Progenitor cell of endocrine pancreas (in vitro differentiated cells): ENCODE results near the gene DGKI. TPM values are rescaled to one million over a fixed set of nuclear protein-coding genes. Genes with fewer than 3 reads are reported as not detected.

ENCODE experiments used
- DNase-seq: peaks from one replicate; pipeline ENCODE4 v3.0.0; 2021; ENCODE audit warnings: low spot score; ENCODE audit not compliant: unreplicated experiment
- H3K27ac Mint-ChIP-seq: 2 replicates; pipeline ENCODE4 v1.8.0; 2021; ENCODE audit warnings: mild to moderate bottlenecking, moderate library complexity, mixed read lengths
- H3K27me3 Mint-ChIP-seq: 2 replicates; pipeline ENCODE4 v1.8.0; 2021; ENCODE audit warnings: mixed read lengths
- H3K36me3 Mint-ChIP-seq: 2 replicates; pipeline ENCODE4 v1.8.0; 2022; ENCODE audit warnings: mixed read lengths; ENCODE audit not compliant: insufficient read depth
- H3K4me1 Mint-ChIP-seq: 2 replicates; pipeline ENCODE4 v1.8.0; 2021; ENCODE audit warnings: low read depth, mixed read lengths
- H3K4me3 Mint-ChIP-seq: 2 replicates; pipeline ENCODE4 v1.8.0; 2021; ENCODE audit warnings: low read depth, mild to moderate bottlenecking, moderate library complexity, mixed read lengths
- H3K9me3 Mint-ChIP-seq: 2 replicates; pipeline ENCODE4 v1.8.0; 2021; ENCODE audit warnings: low read depth, mixed read lengths
- total RNA-seq: library from RNA; stranded (reverse); gene quantifications from 2 replicates; pipeline ENCODE4 v1.2.1, GENCODE V29; 2021
- TF ChIP-seq, protein P1 (sequence below): fragments of 200-600 bp; sonication (generic); IDR thresholded peaks from one replicate; pipeline ENCODE4 v1.5.0; 2021; ENCODE audit warnings: antibody characterized with exemption, mild to moderate bottlenecking; ENCODE audit not compliant: unreplicated experiment

The DGKI gene
- total RNA-seq, 1 donor from 2014 or later, result 0.41 TPM

DNA sequence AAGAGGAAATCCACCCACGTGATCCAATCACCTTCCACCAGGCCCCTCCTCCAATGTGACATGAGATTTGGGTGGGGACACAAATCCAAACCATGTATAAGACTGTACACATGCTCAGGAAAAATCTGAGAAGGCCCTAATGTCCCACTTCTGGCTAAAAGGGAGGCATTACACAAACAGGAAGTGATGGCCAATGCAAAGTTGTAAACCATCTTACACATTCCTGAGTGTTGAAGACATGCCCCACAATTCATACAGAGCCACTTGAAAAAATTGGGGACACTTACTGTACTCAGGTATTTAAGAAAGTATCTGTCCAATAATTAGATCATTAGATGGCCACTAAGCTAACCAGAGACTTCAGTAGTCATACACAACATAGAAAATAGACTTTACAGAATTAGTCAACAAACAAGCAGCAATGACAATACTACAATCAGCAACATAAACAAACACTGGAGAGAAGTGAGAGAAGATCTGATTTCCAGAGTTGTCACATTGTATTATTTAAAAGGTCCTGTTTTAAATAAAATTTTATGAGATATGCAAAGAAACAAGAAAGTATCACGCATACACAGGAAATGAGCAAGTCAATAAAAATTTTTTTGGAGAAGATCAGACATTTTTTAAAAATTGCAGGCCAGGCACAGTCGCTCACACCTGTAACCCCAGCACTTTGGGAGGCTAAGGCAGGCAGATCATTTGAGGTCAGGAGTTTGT lies 143.3 kb downstream of the DGKI start:
- peaks cover 16% of the 10 kb centered on the region for H3K9me3 Mint-ChIP-seq
- no peak for DNase-seq
- TF ChIP-seq, protein P1, sequence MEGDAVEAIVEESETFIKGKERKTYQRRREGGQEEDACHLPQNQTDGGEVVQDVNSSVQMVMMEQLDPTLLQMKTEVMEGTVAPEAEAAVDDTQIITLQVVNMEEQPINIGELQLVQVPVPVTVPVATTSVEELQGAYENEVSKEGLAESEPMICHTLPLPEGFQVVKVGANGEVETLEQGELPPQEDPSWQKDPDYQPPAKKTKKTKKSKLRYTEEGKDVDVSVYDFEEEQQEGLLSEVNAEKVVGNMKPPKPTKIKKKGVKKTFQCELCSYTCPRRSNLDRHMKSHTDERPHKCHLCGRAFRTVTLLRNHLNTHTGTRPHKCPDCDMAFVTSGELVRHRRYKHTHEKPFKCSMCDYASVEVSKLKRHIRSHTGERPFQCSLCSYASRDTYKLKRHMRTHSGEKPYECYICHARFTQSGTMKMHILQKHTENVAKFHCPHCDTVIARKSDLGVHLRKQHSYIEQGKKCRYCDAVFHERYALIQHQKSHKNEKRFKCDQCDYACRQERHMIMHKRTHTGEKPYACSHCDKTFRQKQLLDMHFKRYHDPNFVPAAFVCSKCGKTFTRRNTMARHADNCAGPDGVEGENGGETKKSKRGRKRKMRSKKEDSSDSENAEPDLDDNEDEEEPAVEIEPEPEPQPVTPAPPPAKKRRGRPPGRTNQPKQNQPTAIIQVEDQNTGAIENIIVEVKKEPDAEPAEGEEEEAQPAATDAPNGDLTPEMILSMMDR, result no peak
- H3K27ac Mint-ChIP-seq, result no peak overlapping the region
- H3K4me1 Mint-ChIP-seq, result no peaks in the 10 kb centered on the region
- peaks cover 58% of the 10 kb centered on the region for H3K27me3 Mint-ChIP-seq
- no peaks in the 10 kb centered on the region for H3K36me3 Mint-ChIP-seq
- H3K4me3 Mint-ChIP-seq, result no peak overlapping the region

DNA sequence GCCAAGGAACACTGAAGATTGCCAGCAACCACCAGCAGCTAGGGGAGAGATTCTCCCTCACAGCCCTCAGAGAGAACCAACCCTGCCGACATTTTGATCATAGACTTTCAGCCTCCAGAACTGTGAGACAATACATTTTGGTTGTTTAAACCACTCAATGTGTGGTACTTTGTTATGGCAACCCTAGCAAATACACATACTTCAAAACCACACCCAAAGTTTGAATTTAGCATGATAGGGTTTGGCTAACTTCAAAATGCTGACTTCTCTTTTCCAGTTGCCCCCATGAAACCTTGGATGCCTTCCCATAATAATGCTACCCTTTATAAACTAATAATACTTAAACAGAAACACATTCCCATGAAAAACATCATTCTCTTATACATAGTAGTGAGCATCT lies 149.8 kb downstream of the DGKI start:
- Mint-ChIP-seq H3K27me3 (peaks cover 83% of the 10 kb centered on the region), H3K4me1 (peaks cover 7% of the 10 kb centered on the region), H3K27ac (no peak overlapping the region), H3K9me3 (no peaks in the 10 kb centered on the region), H3K4me3 (no peak overlapping the region), H3K36me3 (no peaks in the 10 kb centered on the region)
- no peak for DNase-seq
- TF ChIP-seq, protein P1, result no peak

DNA sequence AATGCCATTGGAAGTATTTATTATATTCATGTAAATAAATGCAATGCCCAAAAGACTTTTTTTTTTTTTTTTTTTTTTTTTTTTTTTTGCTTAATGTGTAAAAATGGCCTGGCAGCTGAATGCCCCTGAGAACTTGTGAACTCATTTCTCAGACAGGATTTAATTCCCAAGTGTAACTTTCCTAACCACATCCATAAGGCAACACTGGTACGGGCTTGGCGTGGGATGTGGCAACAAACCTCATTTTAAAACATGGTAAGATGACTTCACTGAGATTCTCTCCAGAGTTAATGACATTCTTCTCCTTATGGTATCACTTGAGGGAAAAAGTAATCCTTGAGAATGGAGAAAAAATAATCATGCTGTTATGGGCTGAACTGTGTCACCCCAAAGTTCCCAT lies 150.4 kb downstream of the DGKI start:
- Mint-ChIP-seq H3K9me3 (no peaks in the 10 kb centered on the region), H3K36me3 (no peaks in the 10 kb centered on the region), H3K27me3 (peaks cover 85% of the 10 kb centered on the region), H3K27ac (no peak overlapping the region), H3K4me3 (no peak overlapping the region), H3K4me1 (peaks cover 7% of the 10 kb centered on the region)
- TF ChIP-seq, protein P1, result no peak
- DNase-seq, result no peak

DNA sequence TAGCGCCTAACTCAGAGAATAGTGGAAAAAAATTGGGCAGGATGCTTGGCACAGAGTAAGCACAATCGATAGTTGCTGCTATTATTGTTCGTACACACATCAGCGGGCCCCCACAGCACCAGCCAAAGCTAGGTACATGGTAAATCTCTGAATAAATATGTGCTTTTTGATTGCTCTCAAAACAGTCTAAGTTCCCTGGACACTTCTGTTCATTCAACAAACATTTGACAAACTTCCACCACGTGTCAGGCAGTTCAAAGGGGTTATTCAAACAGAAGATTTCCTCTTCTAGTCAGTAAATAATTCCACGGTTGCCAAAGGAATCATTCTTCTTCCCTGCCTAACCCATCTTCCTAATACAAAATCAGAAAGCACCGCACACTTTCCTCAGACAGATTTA lies 150.8 kb downstream of the DGKI start:
- Mint-ChIP-seq H3K4me1 (peaks cover 7% of the 10 kb centered on the region), H3K27ac (no peak overlapping the region), H3K9me3 (no peaks in the 10 kb centered on the region), H3K27me3 (peaks cover 88% of the 10 kb centered on the region), H3K36me3 (no peaks in the 10 kb centered on the region), H3K4me3 (no peak overlapping the region)
- DNase-seq, result no peak
- TF ChIP-seq, protein P1, result no peak

DNA sequence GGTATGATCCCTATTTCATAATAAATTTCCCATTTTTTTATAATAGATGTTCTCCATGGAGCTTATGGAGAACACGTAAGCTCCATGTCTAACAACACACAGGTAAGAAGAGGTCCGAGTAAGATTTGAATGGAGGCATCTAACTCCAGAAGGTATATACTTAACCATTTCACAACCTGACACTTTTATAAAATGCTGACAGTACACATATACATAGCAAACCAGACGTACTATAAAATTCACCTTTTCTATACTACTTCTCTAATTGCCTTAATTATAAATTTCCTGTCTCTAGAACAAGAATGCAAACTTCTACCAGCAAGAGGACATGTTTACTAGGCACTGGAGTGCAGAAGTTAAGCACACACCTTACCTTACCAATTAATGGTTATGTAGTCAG lies 151.3 kb downstream of the DGKI start:
- H3K27ac Mint-ChIP-seq, result no peak overlapping the region

More for the DNA sequence above, 151.3 kb downstream of the DGKI start:
- H3K36me3 Mint-ChIP-seq, result no peaks in the 10 kb centered on the region
- no peak overlapping the region for H3K4me3 Mint-ChIP-seq
- H3K9me3 Mint-ChIP-seq, result no peaks in the 10 kb centered on the region
- no peak for DNase-seq
- TF ChIP-seq, protein P1, result no peak
- peaks cover 7% of the 10 kb centered on the region for H3K4me1 Mint-ChIP-seq
- H3K27me3 Mint-ChIP-seq, result peaks cover 90% of the 10 kb centered on the region
